Cardiac fibroblast (primary cell): ENCODE data around the gene OOSP1.
A peak's percentile ranks its signal among the peaks of the same experiment; 100 is the strongest.

Experiments used
- DNase-seq, 2 donors: peaks; one replicate each; pipeline versions ENCODE4 v3.0.0 to v3.0.0-alpha.2; 2010; ENCODE audit warnings: low read depth in 2 of 2
- H3K4me3 ChIP-seq, 2 donors: replicated peaks in 1 of 2; 1 replicate in 1 of 2; 2 replicates in 1 of 2; pipeline ENCODE4 v1.5.1; 2011; ENCODE audit warnings: low read depth in 2 of 2, low read length in 2 of 2, mild to moderate bottlenecking in 2 of 2, moderate library complexity in 1 of 2
- TF ChIP-seq, protein P1 (sequence below): IDR thresholded peaks from one replicate; pipeline ENCODE4 v1.5.1; 2011; ENCODE audit warnings: low read depth, mild to moderate bottlenecking, low read length, inconsistent platforms

The OOSP1 gene, protein sequence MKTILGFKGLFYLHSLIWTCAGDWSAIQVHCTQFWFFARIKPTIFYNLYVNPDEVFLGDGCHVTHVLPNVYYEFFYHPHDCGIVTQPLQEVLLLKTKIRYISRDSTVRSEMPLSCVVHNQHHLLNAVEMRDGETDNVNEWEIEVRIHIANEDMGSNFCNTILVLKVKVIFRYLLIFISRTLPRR

DNA sequence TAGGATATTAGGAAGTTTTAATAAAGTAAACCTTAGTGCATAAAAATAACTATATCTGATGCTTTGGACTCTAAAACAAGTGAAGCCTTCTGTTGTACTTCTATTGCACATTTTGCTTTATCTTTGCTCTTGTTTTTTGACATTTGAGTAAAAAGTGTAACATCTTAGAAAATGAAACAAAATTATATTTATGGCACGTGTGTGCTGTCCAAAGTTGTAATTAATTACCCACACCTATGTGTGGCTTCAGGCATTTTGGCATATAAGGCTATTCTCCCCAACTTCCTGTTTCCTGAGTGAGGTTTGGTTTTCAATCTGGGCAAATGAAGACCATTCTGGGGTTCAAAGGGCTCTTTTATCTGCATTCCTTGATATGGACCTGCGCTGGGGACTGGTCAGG lies at the start of gene OOSP1:
OOSP1 (plus strand) TSS at position 301 of the 400 bp plus-strand sequence; CDS start at position 324, 23 bp downstream.
- TF ChIP-seq, protein P1, sequence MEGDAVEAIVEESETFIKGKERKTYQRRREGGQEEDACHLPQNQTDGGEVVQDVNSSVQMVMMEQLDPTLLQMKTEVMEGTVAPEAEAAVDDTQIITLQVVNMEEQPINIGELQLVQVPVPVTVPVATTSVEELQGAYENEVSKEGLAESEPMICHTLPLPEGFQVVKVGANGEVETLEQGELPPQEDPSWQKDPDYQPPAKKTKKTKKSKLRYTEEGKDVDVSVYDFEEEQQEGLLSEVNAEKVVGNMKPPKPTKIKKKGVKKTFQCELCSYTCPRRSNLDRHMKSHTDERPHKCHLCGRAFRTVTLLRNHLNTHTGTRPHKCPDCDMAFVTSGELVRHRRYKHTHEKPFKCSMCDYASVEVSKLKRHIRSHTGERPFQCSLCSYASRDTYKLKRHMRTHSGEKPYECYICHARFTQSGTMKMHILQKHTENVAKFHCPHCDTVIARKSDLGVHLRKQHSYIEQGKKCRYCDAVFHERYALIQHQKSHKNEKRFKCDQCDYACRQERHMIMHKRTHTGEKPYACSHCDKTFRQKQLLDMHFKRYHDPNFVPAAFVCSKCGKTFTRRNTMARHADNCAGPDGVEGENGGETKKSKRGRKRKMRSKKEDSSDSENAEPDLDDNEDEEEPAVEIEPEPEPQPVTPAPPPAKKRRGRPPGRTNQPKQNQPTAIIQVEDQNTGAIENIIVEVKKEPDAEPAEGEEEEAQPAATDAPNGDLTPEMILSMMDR = no peak
- DNase-seq = no peak
- no peak within 1 kb of the TSS for H3K4me3 ChIP-seq

DNA sequence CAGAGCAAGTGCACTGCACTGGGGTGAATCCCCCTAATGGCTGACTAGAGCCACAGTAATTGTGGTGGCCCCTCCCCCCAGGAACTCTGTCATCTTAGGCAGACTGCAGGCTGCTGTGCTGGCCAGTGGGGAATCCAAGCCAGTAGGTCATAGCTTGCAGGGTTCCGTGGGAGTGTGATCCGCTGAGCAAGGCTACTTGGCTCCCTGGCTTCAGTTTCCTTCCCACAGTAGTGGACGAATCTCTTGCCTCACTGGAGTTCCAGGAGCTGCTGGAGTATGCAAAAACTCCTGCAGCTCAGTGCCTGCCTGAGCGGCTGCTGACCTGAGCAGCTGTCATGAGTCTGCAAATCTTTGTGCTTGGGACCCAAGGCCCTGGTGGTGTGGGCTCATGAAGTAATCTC lies 46.5 kb upstream of the OOSP1 start:
- TF ChIP-seq, protein P1 = no peak
- no peak overlapping the region for H3K4me3 ChIP-seq
- DNase-seq = peak; percentile 2 to 36

DNA sequence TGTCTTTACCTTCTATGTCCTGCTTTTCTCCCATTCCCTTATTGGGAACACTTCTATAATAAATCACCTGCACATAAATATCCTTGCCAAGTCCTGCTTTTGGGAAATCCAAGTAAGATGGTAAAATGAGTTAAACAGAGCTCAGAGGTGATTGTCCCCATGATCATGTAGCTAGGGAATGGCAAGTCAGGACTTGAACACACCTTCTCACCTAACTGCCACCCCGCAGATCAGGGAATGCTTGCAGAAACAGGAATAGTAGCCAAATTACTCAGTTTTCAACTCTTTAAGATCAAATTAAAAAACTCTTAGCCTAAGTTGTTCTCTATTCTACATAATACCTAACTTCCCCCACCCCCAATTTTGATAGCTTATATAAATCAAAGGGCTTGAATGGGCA lies 43.6 kb upstream of the OOSP1 start:
- DNase-seq = no peak
- H3K4me3 ChIP-seq = no peak overlapping the region
- TF ChIP-seq, protein P1 = no peak

DNA sequence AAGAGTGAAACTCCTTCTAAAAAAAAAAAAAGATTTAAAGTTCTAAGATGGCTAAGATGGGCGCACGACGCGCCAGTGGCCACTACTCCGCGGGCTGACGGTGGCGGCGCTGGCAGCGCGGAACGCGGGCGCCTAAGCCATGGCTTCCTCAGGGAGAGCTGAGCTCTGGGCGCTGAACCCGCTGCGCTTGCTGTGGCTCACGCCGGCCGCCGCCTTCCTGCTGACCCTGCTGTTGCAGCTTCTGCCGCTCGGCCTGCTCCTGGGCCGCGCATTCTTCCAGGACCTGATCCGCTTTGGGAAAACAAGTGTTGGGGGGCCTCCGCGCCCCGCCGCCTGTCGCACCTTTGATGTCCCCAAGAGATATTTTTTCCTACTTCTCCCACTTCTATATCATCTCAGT lies 40.2 kb upstream of the OOSP1 start:
- H3K4me3 ChIP-seq = no peak overlapping the region
- DNase-seq = no peak
- TF ChIP-seq, protein P1 = no peak

DNA sequence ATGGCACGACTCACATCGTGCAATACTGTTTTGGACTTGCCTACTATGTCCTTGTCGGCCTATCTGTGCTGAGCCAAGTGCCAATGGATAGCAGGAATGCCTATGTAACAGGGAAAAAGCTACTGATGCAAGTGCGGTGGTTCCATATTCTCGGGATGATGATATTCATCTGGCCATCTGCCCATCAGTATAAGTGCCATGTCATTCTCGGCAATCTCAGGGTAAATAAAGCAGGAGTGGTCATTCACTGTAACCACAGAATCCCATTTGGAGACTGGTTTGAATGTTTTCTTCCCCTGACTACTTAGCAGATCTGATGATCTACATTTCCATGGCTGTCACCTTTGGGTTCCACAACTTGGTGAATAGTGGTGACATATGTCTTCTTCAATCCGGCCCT lies 39.6 kb upstream of the OOSP1 start:
- no peak for DNase-seq
- TF ChIP-seq, protein P1 = no peak
- H3K4me3 ChIP-seq = no peak overlapping the region

DNA sequence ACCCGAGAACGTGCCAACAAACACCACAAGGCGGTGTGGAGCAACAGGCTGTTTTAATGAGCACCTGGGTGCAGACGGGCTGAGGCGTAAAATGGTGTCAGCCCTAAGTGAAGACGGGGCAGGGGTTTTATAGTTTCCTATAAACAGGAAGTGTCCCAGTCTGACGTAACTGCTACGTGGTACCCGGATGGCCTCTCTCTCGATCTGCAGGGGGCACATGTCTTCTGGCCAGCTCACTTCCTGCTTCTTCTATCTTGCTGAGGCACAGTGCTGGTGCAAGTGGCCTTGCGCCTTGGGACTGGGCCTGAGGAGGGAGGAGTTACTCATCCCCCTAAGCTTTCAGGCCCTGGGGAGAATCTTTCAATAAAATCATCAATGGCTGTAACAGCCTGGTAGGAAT lies 38.7 kb upstream of the OOSP1 start:
- peak in 1 of 2 donors; percentile 43 for DNase-seq
- TF ChIP-seq, protein P1 = no peak
- no peak overlapping the region for H3K4me3 ChIP-seq
